NCI-H526 treated with DMSO at 0.1 percent for 48 hours (cell line): ENCODE data around the gene PLEKHG7.

Source experiments
- DNase-seq: peaks from one replicate; lab custom pipeline; 2025; lab: John Stamatoyannopoulos, UW

The PLEKHG7 gene

DNA sequence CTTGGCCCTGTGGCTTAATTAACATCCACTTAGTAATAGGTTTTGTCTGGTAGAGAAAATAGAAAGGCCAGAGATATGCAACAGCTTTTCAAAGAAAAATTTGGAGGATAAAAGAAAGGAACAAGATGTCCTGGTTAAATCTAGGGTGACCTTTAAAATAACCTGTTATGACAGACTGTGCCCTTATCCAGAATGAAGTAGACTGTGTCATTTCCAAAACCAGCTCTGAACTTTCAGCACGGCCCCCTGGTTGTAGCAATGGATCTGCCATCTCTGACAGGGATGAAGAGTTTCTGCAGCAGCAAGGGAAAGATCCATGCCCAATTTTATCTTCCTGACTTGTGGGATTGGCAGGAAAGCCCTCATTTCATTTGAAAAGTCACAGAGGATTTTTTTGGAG is 5.1 kb downstream of the PLEKHG7 start:
- DNase-seq = no peak

DNA sequence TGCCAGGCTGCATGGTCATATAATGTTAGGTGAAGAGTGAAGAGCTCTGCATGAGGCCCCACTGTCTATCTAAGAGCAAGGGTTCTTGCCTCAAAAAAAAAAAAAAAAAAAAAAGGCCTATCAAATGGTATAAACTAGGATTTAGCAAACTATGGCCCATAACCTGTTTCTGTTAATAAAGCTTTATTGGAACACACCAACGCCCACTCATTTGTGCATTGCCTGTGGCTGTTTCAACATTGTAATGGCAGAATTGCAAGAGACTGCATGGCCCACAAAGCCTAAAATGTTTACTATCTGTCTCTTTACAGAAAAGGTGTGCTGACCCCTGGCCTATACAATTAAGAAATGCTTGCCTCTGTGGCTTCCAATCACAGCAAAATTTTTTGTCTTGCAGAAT is 12.8 kb downstream of the PLEKHG7 start:
- no peak for DNase-seq

GRCh38 chr12:92717202-92717601 is 14.4 kb downstream of the PLEKHG7 start:
- no peak for DNase-seq

DNA sequence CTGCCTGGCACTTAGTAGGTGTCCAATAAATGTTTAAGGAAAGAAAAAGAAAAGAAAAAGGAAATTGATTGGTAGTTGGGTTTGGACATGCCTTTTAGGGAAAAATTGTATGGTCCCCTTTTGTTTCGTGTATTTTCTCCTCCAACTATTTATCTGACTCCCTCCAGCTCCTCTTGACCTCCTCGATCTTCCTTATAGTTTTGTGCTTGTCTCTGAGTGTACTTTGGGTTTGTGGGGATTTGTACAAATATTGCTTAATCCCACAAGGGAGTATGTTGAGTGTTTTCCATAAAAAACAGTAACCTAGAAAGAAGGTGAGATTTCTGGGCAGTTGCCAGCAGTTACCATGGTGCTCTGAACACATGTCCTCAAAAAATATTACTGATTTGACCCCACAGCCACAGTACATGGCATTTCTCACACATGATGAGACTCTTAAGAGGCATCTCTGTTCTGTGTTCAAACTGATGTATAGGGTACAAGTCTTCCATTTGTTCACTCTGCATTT is 15.7 kb downstream of the PLEKHG7 start:
- DNase-seq = no peak

DNA sequence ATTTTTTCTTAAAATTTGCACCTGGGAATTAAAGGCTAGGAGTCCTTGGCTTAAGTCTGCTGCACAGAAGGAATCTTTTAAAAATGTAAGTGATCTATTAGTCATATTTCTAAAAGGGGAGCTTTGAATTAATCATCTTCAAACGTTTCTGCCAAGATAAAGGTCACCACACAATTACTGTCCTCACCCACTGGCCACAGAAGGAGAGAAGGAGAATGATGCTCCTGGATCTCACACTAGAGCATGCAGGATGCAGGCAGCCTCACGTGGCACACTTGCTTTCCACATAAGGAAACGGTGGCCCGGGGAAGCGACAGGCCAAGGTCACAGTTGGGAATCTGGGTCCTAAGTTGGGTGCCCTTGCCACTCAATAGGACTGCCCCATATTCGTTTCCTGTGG is 16.9 kb downstream of the PLEKHG7 start:
- DNase-seq = no peak

DNA sequence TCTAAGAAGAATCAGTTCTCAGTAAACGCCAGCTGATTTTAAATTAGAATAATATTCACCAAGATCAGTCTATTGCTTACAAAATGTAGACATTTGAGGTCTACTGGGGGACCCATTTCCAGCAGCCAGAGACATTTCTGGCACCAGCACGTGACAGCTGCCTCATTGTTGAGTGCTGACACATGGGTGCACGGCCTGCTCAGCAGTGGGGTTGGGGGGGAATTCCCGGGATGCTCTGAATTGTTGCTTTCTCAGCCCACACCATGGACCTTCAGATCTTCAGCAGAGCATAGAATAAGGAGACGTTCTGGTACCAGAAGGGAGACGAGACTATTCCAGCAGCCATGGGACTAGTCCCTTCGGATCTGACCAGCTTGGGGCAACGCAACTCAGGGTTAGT is 18.3 kb downstream of the PLEKHG7 start:
- DNase-seq = no peak

GRCh38 chr12:92721656-92722055 is 18.9 kb downstream of the PLEKHG7 start:
- DNase-seq = no peak

DNA sequence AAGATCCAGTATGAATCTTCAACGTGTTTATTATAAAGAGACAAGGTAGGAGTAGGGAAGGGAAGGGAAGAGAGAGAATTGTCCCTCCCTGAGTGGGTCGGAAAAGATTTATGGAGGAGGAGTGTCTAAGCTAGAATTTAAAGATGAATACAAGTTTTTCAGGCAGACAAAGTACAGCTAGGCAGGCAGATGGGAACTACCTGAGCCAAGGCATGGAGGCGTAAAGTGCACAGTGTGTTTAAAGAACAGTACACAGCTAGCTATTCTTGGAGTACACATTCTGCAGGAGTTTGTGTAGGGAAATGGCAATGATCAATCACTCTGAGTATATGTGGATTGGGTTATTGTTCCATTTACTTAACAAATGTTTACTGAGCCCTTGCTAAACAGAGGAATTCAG is 20.1 kb downstream of the PLEKHG7 start:
- no peak for DNase-seq

- DNase-seq = no peak
These were observed 24.1 kb downstream of the PLEKHG7 start for GRCh38 chr12:92726850-92727249.

GRCh38 chr12:92729773-92730305 is 27.1 kb downstream of the PLEKHG7 start:
- no peak for DNase-seq

- no peak for DNase-seq
These were observed 28.0 kb downstream of the PLEKHG7 start for GRCh38 chr12:92730758-92731157.

- no peak for DNase-seq
These were observed 29.4 kb downstream of the PLEKHG7 start for GRCh38 chr12:92732216-92732615.

- no peak for DNase-seq
These were observed 29.9 kb downstream of the PLEKHG7 start for GRCh38 chr12:92732716-92733115.

- DNase-seq = no peak
These were observed 30.4 kb downstream of the PLEKHG7 start for GRCh38 chr12:92733181-92733580.

- DNase-seq = no peak
These were observed 30.9 kb downstream of the PLEKHG7 start for GRCh38 chr12:92733661-92734060.

DNA sequence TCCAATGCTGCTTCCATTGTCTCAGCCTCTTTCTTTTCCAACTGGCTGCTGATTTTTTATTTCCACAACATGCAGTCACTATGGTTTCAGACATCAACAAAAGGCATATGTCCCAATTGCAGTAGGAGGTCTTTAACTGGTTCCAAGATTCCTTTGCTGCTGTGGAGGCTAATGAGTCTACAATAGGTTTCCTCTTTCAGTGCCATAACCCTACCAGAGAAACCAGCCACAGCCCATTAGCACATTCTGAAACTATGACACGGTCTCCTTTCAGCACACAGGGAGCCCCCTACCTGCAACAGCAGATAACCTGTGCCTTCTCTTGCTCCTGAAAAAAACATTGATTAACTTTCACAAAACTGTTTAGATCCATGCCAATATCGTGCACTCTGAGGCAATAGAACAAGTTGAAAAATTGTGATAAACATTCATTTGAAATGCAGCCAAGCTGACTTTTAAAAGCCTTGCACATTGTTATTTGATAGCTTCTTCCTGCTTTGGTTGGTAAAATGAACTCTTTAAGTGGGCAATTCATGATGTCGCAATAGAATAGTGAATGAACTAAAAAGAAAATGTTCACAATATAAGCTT is 32.4 kb downstream of the PLEKHG7 start:
- no peak for DNase-seq

DNA sequence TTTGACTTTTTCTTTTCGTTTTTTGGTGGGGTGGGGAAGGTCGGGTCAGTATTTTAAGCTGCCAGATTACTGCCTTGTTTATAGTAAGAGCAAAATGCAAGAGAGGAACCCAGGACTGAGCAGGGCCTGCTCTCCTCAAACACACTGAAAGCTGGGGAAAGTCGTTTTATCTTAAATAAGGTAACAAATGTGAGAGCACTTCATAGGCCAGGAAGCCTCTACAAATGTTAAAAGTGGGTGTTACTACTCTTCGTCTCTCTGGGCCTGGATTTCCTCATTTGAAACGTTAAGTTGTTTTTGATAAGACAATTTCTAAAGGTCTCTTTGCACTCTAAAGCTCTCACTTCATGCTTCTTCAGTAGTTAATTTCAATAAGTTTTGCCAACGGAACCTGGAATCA is 33.8 kb downstream of the PLEKHG7 start:
- DNase-seq = no peak

DNA sequence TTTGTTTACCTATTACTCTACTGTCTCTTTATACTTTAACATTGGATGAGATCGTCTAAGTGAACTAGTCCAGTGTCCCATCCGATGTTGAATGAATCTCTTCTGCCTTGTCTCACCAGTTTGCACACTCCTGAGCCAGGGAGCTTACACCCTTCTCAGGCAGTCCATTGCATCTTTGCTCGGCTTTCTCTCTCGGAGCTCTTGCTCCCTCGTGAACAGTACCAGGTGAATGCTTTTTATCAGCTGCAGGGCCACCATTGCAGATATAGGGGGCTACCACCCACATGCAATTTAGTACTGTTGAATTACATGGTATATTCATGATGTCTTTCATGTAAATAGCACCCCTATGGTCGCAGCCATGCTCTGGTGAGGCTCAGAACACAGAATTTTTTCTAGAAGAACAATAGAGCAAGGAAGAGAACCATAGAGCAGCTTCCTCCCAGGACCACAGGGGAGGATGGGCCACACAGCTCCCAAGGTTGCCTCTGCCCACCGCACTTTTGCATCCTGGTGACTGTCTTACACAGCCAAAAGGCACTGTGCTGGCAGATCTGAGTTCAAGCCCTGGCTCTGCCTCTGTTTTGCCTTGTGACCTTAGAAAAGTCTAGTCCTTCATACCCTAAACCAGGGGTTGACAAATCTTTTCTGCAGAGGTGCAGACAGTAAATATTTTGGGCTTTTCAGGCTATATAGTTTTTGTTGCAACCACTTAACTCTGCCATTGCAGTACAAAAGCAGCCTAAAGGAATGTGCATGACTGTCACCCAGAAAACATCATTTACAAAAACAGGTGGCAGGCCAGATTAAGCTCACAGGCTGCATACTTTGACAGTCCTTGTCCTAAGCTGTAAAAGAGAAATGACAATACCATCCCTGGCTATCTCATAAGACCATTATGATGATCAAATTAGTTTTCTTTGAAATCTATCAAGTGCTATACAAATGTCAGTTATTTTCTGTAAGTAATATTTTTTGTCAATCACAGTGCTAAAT is 35.4 kb downstream of the PLEKHG7 start:
- no peak for DNase-seq

GRCh38 chr12:92739113-92739512 is 36.3 kb downstream of the PLEKHG7 start:
- no peak for DNase-seq

GRCh38 chr12:92740411-92740810 is 37.6 kb downstream of the PLEKHG7 start:
- DNase-seq = no peak

DNA sequence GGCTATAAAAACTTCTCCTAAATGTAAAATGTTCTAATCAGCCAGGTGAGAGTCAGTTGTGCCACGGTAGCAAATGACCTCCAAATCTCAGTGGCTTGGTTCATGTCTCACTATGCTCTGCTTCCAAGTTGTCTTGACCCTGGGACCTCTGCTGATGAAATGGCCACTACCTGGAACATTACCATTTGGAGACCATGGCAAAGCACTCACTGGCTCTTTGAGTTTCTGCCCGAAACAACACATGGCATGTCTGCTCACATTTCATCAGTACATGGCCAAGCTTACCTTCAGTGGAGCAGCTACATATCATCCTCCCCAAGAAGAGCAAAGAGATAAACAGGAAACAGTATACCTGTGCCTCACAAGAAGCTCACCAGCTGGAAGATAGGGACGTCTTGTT is 40.2 kb downstream of the PLEKHG7 start:
- no peak for DNase-seq

DNA sequence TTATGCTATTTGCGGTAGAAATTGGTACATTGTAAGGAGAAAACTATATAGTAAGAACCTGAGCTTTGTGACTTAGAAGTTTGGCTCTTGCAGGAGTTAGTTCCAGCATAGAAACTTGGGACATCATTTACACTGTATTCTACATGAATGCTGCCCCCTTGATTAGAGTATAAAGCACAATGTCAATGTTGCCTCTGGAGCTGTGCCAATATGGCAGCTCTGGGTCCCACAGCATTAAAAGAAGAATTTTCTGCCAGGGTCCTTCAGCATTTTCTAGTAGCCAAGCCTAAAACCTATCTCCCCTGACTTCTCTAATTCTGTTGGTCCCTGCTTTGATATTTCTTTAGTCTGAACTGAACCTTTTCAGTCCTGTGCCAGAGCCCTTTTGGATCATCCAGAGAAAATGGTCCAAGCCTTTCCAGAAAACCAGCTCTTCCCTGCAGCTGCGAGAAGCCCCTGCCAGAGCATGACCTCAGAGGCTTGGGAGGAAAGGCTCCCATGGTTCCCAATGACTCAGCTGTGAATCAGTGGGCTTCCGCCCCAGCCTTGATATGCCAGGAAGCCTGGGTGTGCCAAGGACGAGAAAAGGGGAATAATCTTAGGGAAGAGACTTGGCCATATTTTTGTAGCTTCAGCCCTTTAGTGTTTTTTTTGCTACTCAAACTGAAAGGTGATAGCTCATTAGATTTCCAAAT is 43.2 kb downstream of the PLEKHG7 start:
- no peak for DNase-seq
